HG02840 (cell line): Measurements from ENCODE around the gene GRIK3.
"Not testable (repeated sequence)": the region's sequence is repeated elsewhere in the genome, so short reads cannot be mapped to it uniquely, and the experiment has no call there.

Experiments
- ATAC-seq: cut with Tn5 transposase; IDR thresholded peaks from one replicate; pipeline ENCODE4 v1.9.1; 2021; ENCODE audit warnings: mild to moderate bottlenecking, moderate library complexity, moderate number of reproducible peaks; ENCODE audit not compliant: unreplicated experiment, low FRiP score

The GRIK3 gene

DNA sequence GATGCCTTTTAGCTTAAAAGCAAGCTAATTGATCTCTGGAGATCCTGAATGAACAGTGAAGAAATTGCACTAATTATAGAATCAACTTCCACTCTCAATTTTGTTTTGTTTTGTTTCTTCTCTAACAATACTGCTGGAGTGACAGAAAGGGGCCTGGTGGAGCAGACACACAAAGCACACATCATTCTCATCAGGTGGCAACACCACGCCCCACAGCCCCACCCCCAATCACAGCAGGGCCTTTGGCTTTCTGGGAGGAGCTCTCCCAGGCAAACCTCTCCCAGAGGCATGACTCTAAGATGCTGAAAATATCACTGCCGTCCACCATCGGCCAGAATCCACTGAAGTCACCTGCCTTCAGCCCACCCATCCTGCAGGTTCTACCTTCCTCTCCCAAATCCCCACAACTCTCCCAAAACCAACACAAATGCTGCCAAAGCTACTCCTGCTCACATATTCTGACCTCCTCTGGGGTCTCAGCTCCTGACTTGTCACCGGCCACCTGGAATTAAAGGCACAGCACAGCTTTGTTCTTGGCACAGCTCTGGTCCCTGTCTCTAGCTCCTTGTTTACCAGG is 120.7 kb downstream of the GRIK3 start:
- no peak for ATAC-seq

DNA sequence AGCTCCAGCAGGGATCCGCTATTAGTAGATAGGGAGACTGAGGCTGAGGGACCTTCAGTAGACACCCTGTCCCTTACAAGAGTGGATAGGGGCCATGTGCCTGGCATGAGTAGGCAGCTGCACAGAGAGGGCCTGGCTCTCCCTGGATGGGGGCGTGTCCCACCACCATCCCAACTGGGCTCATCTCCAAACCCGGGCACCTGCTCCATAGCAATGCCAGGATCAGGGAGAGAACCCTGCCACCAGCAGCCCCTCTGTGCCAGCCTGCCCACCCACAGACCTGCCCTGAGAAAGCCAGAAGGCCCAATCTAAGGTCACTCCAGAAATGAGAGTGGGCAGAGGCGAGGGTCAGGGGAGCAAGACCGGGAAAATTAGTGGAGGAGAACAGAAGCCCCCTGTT is 121.3 kb downstream of the GRIK3 start:
- no peak for ATAC-seq

DNA sequence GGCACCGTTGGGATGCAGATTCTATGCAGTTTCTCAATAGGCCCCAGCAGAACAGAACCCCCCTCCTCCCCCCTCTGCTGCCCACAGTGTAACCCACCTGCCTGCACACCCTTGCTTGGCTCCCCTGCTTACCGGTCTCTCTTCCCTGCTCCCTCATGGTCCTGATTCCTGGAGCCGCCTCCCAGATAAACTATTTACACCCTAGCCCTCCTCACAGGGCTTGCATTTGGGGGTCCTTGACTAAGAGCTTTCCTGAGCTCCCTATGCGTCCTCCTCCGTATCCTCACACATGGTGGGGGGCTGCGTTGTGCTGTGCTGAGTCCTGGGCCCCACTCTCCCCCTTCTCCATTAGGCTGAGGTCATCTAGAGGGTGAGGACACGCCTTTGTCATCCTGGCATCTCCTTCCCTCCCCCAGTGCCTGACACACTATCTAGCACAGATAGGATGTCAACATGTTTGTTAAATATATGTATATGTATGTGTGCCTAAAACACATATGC is 121.9 kb downstream of the GRIK3 start:
- no peak for ATAC-seq

DNA sequence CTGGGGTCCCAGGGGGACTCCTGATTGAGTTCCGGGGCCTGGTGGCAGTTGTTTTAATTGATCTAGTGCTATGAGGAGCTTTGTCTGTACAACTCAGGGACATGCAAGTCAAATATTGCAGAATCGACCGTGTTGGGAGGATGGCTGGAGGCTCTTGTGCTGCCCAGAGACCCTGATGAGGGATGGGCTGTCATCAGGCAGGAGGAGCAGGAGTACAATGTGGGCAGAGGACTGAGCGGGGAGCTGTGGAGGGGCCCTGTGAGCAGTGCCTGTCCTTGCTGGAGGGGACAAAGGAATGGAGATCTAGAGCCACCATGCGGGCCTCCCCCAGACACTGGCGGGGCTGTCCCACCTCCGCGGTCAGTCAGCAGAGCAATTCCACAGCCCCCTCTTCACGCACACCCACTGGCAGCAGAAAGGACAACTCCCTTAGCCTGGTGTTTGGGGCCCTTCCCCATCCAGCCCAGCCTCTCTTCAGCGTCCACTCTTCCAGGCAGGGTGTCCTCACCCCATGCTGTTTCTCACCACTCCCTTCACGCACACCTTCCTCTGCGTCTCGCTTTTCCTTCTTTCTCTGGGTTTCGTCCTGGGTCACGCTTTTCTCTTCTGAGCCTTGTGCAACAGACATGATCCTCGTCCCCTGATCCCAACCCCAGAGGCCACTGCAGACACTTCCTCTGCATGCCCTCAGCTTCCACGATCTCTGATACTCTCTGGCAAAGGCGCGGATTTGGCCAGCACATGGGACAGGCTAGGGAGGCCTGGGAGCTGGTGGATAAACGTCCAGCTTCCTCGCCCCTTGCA is 122.6 kb downstream of the GRIK3 start:
- no peak for ATAC-seq

DNA sequence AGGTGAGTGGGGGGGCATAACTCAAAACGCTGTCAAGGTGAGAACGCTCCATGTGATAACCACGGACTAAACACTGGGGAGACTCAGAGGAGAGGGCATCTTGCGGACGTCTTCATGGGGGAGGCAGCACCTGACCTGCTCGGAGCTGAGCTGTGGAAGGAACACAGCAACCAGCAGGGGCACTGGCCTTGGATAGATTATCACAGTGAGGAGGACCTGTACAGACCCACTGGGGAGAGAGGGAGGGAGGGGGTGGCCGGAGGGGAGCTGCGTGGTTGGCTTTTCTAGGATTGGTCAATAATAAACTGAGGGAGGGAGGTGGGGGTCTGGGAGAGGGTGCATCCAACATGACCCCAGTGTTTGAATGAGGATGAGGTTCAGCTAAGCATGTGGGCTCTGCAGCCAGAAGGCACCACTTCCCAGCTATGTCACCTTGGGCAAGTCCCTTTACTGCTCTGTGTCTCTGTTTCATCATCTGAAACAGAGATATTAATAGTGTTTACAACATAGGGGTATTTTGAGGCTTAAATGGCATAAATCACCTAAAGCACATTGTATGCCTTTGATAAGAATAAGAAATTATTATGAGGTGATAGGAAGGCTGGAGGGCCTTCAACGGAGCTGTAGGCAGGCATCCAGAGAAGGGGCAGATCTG is 123.3 kb downstream of the GRIK3 start:
- ATAC-seq = no peak

DNA sequence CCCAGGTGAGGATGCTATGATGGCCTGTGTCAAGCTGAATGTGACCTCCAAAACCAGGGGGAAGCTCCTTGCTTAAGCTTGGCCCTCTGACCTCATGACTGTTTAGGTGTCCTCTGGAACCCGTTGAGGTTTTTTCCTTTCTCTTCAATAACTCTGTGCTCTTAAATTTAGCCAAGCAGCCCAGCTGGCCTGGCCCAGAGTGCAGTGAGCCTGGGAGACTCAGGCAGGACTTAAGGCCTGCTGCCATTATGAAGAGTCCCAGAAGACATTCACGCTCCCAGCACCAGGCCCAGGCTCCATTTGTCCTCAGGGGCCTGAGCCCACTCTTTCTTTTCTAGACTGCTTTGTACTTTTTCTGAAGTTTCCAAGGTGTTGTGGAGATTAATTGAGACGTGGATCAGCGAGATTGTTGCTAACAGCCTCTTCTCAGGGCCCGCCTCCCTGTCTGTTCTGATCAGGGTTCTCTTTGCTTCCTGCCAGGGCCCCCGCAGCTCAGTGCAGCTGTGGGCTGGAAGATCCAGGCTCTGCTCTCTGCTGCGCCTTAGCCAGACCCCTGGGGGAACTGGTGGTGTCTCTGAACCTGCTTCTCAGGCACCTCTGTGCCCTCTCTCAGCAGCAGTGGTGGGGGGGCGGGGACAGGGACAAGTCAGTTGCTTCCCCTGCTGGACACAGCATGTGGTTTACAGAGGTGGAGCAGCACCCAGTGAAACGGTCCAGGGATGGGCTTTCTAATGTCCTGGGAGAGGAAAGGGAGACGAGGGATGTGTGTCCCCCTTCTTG is 124.2 kb downstream of the GRIK3 start:
- no peak for ATAC-seq

DNA sequence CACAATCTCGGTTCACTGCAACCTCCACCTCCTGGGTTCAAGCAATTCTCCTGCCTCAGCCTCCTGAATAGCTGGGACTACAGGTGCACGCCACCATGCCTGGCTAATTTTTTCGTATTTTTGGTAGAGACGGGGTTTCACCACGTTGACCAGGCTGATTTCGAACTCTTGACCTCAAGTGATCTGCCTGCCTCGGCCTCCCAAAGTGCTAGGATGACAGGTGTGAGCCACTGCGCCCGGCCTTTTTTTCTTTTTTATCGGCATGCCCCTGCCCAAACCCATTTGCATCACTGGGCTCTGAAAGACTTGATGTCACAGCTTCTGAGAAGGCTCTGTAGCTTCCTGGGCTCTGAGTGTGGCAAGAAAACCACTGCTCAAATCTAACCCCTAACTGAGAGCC is 125.0 kb downstream of the GRIK3 start:
- not testable (repeated sequence) for ATAC-seq

DNA sequence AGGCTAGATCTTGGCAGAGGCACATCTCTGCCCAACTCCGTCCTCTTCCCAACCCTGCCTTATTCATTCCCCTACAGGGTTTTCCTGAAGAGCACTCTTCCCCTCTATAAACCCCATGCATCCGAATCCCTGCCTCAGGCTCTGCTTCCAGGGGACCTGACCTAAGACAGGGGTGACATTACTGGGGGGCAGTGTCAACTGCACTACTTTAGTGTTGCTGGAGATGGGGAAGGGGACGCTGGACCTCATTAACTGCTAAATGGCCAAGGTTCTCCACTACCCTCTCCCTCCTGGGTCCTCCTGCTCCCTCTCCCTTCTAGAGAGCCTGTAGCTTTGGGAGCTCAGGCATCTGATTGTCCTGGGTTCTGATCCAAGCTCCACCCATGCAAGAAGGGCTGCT is 126.2 kb downstream of the GRIK3 start:
- ATAC-seq = no peak

DNA sequence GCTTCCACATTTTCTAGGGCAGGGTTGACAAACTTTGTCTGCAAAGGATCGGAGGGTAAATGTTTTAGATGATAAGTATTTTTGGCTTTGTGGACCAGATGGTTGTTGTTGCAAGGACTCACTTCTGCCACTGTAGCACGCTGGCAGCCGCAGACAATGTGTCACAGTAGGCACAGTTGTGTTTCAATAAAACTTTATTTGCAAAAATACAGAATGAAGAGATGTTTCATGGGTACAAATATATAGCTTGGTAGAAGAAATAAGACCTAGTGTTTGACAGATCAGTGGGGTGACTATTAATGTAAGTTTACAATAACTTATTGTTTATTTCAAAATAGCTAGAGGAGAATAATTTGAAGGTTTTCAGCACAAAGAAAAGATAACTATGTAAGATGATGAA is 127.8 kb downstream of the GRIK3 start:
- no peak for ATAC-seq

DNA sequence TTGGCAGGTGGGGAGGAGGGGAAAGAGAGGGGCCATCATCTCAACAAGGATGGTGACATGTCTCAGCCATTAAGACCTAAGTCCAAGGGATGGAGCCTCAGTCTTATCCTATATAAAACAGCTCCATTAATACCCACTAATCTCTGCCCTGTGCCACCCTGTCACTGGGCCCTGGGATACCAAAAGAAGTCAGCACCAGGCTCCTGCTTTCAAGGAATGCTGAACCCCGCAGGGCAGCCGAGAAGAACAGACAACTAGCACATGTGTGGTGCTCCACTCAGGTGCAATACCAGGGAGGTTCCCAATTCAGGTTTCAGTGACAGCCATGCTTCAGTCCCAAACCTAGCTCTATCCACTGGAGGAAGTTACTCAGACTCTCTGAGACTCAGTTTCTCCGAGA is 128.4 kb downstream of the GRIK3 start:
- no peak for ATAC-seq

DNA sequence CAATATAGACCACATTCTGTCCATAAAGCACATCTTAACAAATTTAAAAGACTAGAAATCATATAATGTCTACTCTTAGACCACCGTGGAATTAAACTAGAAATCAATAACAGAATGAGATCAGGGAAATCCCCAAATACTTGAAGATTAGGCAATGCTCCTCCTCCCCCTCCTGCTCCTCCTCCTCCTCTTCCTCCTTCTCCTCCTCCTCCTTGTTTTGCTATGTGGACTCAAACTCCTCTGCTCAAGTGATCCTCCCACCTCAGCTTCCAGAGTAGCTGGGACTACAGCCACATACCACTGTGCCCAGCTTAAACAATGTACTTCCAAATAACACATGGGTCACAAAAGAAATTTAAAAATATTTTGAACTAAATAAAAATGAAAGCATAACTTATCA is 134.2 kb downstream of the GRIK3 start:
- no peak for ATAC-seq

DNA sequence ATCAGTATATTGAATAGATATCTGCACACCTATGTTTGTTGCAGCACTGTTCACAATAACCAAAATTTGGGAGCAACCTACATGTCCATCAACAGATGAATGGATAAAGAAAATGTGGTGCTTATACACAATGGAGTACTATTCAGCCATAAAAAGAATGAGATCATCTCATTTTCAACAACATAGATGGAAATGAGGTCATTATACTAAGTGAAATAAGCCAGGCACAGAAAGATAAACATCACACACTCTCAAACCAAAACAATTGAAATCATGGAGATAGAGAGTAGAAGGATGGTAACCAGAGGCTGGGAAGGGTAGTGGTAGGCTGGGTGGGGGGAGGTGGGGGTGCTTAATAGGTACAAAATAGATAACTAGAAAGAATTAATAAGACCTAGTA is 136.5 kb downstream of the GRIK3 start:
- not testable (repeated sequence) for ATAC-seq

DNA sequence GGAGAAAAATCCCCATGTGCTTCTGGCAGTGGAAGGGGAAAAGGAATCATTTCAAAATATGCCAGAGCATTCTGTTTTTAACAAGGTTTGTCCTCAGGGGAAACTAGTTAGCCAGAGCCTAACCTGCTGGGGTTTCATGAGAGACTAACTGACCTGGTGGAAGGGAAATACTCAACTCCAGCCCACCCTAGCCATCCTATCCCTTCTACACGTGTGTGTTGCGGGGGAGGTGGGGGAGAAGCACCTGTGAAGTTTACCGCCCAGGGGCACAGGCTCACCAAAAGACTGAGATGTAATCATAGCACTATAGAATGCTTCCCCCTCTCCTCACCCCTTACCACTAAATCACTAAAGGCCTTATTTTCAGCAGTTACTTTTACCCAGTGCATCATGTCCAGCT is 139.5 kb downstream of the GRIK3 start:
- ATAC-seq = no peak

DNA sequence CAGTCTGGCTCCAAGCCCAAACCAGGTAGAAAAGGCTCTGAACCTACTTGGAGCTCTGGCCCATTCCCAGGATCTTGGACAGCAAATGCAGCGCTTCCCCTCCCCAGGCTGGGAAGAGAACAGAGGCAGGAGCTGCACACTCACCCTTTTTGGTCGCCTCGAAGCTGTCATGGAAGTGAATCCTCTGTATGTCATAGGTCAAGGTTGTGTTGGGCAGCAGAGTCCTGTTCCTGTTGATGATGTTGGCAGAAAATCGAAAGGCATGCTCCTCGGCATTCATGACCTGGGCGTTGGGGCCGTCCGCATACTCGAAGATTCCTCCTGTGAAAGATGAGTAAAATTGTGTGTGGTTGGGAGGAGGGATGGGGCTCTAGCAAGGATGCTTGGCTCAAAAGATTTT is 143.5 kb downstream of the GRIK3 start:
- ATAC-seq = no peak

DNA sequence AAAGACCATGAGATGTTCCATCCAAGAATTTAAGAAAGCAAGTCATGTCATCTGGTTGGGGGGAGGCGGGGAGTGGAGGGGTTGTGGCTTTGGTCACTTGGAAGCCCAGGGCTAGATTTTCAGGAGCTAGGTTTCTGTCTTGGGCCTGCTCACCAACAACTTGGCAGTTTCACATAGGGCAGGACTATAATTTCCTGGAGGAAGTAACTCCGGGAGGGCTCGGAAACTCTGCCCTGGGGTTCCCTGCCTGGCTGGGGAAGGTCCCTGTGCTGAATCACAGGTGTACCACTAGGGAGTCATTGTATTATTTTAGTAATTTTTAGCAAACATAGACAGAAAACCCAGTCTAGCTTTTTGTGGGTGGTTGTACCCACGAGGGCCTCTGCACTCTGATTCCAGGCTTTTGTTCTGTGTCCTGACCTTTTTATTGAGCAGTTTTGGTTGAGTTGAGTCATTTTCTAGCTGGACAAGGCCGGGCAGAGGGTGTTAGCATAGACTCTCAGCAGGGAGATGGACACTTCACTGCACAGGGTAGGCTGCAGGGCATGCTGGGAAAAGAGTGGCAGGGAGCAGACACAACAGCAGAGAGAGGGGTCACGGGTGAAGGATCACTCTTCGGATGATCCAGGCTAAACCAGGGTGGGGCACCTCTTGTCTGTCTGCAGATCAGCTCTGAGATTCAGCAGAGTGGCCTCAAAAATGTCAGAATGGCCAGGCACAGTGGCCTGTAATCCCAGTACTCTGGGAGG is 144.7 kb downstream of the GRIK3 start:
- no peak for ATAC-seq

DNA sequence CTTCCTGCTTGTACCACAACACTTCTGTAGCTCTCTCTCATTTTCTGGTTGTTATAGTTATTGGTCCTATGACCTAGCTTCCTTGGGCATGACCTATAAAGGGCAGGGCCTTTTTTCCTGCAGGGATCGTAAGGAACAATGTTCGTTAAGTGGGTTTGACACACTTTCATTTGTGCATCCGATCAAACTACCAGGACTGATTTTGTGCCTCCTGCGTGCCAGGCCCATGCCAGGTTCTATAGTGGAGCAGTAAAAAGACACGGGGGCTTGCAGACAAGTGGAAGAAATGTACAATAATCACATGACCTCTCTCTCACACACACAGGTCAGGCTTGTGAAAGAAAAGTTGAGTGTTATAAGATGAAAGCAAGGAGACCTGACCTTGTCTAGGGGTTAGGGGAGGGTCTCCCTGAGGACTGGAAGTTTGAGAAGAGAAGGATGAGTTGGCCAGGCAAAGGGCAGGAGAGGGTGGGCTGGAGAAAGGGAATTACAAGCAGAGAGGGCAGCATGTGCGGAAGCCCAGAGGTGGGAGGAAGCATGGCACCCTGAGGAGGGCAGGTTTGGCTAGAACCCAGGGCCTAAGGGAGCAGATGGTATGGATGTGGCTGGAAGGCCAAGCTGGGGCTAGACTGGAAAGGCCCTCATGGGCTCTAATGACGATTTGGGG is 145.4 kb downstream of the GRIK3 start:
- ATAC-seq = no peak

DNA sequence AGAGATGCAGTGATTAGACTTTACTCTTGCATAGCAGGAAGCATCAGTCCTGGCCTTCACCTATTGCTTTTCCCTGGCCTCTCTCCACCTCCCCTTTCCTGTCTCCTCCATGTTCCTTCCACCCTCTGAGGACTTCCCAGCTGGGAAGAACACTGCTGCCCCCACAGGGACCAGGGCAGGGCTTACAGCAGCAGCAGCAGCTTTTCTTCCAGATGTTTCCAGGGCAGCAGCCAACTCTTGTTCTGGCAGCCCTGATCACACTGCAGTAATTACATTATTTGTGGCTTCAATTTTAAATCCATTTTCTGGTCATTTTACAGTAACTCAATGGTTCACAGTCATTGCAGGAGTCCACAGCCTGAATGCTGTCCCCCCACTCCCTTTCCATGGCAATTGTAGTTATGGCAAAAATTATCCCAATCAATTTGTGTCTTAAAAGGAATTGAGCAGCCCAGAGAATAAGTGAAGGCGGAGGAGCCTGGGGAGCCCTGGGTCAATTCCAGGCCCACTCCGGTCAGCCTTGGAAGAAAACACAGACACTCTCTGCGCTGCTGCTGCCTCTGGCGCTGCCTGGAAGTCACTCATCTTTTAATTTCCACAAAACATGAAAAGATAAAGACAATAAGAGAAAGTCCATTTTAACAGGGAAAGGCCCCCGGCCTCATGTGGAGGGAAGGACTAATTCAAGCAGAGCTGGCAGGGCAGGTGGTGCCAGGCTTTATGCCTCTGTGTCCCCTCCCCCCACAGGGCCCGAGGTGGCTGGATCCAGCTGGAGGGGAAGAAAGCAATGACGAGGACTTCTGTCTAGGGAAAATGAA is 148.6 kb downstream of the GRIK3 start:
- no peak for ATAC-seq

DNA sequence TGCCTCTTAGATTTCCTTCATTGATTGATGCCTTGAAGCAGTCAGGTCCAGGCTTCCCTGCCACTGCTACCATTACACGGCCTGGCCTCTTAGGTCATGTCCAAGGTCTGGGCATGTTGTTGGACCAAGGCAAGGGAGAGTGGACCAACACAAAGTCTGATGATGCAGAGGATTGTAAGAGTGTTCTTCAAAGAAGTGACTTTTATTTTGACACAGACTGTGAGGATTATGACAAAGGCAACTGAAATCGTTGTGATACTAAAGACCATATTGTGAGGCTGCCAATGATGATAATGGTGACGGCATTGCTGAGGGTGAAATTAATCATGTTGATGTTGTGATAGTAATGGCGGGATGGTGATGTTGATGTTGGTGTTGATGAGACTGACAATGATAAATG is 149.5 kb downstream of the GRIK3 start:
- ATAC-seq = no peak
